HG02938 (cell line): ENCODE measurements around the gene CCDC38.

Source experiments
- ATAC-seq: cut with Tn5 transposase; IDR thresholded peaks from one replicate; pipeline ENCODE4 v1.9.1; 2021; ENCODE audit warnings: mild to moderate bottlenecking, moderate library complexity; ENCODE audit not compliant: unreplicated experiment

The CCDC38 gene

DNA sequence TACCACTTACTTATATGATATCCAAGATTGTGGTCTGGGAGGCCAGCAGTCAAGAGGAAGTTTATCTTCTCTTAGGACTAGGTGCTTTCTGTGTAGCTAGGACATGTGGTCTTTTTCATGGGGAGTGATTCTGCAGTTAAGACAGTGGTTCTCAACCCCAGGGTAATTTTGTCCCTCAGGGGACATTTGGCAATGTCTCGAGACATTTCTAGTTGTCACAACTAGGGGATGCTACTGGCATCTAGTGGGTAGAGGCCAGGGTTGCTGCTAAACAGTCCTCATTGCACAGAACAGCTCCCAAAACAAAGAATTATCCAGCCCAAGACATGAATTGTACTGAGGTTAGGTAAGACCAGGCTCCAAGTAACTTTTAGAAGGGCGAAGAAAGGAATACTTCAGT, 20.7 kb upstream of the CCDC38 start:
- ATAC-seq, result no peak

DNA sequence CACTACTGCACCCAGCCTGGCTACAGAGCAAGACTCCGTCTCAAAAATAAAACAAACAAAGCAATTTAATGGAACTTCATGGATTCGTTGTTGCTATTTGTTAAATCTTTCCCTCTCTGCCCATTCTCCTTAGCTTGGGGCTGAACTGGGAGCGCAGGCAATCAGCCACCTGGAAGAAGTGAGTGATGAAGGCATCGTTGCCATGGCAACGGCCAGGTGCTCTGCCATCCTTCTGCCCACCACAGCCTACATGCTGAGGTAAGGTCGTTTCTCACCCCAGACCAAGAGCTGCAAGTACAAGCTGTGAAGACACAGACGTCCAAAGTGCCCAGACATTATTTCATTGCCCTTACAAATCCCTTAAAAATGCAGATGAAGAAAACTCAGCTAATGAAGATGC, 19.8 kb upstream of the CCDC38 start:
- no peak for ATAC-seq

DNA sequence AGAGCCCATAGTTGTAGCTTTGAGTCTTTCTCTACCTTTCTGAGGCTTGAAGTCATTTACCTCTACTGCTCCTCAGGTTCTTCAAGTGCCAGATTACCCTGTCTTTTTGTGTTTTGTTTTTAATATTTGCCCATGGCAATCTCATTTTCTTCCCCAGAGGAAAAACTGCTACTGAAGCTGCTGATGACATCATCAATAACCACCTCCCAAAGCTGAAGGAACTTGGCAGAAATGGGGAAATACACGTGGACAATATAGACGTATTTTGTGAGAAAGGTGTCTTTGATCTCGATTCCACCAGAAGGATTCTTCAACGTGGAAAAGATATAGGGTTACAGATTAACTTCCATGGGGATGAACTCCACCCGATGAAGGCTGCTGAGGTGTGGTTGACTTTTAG, 17.8 kb upstream of the CCDC38 start:
- no peak for ATAC-seq

DNA sequence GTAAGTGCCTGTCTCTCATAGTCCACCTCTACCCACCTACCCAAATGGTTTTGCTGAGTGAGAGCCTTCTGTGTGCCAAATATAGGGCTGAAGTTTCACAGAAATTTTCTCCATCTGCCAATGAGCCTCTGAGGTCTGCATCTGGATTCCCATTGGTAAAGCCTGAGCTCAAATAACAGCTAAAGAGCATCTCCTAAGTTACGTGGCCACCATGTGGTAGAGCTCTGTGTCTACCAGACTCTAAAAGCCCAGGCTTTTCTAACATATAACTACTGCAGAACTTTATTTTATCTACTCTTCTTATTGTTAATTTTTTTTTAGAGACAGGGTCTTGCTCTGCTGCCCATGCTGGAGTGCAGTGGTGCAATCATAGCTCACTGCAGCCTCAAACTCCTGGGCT, 16.7 kb upstream of the CCDC38 start:
- ATAC-seq, result no peak

DNA sequence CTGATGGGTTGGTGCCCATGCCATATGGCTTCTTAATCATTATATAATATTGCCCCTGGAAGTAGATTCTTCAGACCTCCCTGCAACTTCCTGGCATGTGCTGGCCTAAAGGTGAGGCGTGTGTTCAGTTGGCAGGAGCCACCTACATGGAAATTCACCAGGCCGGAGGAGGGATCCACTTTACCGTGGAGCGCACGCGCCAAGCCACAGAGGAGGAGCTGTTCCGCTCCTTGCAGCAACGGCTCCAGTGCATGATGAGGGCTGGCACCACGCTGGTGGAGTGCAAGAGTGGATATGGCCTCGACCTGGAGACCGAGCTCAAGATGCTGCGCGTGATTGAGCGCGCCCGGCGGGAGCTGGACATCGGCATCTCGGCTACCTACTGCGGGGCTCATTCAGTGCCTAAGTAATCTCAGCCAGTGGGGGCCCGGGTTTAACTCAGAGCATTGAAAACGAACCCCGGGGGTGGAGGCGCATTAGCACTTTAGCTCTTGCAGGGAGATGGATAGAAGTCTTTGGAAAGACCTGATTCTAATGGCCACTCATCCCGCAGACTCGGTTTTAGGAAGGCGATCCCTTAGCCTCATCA, 14.2 kb upstream of the CCDC38 start:
- ATAC-seq, result no peak

DNA sequence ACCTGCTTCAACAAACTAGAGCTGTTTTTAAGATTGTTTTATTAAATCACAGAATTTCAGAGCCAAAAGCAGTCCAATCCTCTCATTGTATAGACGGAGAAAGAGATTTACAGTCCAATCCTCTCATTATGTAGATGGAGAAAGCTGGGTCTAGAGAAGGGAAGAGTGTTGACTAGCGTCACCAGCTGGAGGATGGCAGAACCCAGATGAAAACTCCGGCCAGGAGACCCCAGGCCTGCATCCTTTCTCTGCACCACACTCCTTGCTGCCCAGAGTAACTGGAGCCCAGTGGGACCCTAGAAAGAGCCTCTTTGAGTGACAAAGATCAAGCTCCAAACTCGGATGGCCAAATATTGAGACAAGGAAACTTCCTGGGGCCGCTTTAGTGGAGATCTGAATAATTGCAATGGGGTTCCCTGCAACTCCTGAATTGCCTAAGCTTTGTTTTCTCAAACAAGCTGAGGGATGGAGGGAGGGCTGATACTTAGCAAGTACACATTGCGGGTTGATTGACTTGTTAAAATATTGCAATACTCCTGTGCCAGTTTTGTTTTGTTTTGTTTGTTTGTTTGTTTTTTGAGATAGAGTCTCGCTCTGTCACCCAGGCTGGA, 13.2 kb upstream of the CCDC38 start:
- no peak for ATAC-seq

DNA sequence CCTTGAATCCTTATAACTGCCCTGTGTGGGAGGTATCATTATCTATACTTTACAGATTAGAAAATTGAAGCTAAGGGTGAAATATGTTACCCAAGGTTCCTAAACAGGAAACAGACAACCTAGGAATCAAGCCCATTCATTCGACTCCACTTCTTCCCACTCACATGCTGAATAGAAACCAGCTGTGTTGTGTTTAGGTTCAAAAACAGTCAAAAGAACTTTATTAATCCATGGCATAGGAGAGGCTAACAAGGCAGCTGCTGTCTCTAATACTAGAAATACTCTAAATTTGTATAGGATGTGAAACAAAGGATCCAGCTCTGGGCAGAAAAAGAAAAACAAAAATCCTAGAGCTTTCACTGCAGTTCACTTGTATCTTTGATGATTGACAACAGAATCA, 10.6 kb upstream of the CCDC38 start:
- no peak for ATAC-seq

DNA sequence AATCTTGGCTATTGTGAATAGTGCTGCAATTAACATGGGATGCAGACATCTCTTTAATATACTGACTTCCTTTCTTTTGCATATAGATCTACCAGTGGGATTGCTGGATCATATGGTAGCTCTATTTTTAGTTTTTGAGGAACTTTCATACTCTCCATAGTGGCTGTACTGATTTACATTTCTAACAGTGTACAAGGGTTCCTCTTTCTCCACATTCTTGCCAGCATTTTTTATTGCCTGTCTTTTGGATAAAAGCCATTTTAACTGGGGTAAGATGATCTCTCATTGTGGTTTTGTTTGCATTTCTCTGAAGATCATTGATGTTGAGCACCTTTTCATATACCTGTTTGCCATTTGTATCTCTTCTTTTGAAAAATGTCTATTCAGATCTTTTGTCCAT, 9.1 kb upstream of the CCDC38 start:
- ATAC-seq, result no peak

DNA sequence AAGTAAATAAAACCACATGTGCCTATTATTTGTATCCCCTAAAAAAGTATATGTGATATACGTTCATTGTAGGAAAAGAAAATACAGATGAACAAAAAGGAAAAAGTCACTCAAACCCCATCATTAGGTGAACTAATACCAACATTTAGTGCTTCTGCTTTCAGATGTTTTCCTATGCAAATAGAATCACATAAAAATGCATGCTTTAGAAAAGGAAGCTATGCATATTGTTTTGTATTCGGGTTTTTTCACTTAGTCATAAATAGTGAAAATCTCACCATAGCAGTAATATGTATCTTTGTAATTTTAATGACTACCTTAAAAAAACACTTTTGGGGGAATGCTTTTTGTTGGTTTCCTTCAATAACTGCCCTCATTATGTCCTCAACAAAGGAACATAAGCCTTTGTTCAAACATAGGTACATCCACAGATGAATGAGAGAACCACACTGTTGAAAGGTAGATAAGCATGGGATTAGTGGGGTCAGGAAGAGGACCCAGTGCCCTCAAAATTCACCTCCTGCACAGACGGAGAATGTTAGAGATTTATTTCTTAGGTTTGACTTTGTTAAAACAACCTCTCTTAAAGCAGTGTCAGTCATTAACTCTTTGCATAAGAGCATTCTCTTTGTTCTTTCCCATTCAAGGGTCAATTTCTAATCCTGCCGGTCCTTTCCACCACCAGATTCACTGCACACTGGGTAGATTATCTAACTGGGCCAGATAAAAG, 7.2 kb upstream of the CCDC38 start:
- no peak for ATAC-seq

DNA sequence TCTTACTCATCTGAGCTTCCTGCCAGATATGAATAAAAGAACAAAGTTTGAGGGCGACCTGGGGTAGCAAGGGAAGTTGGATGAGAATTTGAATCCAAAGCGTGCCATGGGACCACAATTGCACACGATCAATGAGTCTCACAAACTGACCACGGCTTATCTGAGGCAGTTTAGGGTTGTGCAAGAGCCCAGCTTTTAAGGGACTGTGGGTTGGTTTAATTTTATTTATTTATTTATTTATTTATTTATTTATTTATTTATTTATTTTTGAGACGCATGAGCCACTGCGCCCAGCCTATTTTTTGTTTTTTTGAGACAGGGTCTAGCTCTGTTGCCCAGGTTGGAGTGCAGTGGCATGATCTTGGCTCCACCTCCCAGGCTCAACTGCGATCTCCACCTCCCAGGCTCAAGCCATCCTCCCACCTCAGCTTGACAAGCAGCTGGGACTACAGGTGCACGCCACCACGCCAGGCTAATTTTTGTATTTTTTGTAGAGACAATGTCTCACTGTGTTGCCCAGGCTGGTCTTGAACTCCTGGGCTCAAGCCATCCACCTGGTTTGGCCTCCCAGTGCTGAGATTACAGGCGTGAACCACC, 1.8 kb upstream of the CCDC38 start:
- no peak for ATAC-seq

DNA sequence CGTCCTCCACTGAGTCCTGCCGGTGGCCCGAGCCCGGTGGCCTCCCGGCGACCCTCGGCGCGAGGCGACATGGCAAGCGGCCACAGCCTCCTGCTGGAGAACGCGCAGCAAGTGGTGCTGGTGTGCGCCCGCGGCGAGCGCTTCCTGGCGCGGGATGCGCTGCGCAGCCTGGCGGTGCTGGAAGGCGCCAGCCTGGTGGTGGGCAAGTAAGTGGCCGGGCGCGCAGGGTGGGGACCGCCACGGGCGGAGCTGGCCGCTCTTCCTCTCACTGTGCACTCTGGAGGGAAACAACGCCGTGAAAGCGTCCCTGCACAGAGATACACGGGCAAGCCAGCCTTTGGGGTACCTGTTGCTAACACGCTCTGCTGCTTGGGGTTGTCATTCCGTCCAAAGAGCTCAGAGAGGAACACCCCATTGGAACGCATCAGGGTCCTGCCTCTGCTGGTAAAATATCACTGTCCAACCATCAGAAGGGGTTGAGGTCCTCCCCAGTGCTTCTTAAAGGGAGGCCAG, 972 bp upstream of the CCDC38 start, which contains the start of gene AMDHD1:
Gene AMDHD1 (plus strand): TSS at position 2 of the 513 bp plus-strand sequence. CDS start 68 bp downstream, at position 70.
- ATAC-seq, result peak; percentile 44

DNA sequence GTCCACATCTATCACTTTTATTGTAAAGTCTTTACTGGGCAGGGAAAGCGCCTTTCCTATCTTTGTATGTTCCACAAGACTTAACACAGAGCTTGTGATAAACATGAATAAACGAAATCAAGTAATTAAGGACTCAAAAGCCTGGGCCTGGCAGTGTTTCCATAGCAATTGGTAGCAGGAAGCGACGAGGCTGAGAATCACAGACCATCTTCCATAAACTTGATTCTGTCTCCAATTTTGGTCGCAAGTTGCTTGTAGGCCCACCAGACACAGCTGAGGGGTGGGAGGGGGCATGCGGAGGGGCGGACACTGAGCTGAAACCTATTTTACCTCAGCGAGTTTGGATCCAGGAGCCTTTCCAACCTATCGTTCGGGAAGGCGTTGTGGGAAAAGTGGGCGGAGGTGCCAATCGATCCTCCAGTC, 302 bp downstream of the CCDC38 start:
- no peak for ATAC-seq

DNA sequence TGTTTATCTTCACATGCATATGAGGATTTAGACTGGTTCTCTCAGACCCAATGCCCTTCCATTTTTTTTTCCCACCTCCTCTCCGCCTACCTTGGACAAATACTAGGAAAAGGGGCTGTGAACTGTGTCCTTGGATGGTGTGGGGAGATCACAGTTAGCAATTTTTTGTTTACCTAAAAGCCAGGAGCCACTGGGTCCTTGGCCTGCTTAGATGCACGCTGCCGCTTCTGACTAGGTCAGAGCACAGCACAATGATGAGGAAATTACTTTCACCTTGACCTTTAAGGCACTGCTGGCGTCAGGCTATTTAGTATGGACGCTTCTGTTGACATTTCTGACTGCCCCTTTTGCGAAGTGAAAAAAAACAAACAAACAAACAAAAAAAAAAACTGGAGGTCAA, 1.9 kb downstream of the CCDC38 start:
- ATAC-seq, result no peak

DNA sequence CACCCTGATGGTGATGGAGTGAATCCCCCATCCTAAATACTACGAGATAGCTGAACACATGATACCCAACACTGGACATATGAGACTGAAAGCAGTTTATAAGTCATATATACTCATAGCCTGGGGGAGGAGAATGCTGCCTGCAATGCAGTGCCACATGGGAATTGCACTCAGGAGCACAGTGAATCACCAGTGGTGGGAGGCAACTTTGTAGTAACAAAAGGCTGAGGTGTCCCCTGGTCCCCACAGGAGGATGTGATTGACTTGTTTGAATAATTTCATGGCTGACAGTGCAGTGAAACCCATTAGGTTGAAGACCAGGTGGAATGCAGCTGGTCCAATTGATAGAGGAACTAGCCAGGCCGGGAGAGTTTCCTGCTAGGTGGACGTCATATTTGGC, 20.2 kb downstream of the CCDC38 start:
- ATAC-seq, result no peak

DNA sequence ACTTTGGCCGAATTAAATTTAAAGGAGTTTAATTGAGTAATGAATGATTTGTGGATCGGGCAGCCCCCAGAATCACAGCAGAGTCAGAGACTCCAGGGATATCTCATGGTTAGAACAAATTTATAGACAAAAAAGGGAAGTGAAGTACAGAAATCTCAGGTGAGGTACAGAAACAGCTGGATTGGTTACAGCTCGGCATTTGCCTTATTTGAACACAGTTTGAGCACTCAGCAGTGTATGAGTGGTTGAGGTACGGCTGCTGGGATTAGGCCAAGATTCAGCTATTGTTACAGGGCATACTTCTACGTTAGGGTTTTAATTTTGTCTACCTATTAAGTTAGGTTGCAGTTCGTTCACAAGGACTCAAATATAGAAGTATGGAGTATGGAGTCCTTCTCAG, 23.3 kb downstream of the CCDC38 start:
- ATAC-seq, result no peak

DNA sequence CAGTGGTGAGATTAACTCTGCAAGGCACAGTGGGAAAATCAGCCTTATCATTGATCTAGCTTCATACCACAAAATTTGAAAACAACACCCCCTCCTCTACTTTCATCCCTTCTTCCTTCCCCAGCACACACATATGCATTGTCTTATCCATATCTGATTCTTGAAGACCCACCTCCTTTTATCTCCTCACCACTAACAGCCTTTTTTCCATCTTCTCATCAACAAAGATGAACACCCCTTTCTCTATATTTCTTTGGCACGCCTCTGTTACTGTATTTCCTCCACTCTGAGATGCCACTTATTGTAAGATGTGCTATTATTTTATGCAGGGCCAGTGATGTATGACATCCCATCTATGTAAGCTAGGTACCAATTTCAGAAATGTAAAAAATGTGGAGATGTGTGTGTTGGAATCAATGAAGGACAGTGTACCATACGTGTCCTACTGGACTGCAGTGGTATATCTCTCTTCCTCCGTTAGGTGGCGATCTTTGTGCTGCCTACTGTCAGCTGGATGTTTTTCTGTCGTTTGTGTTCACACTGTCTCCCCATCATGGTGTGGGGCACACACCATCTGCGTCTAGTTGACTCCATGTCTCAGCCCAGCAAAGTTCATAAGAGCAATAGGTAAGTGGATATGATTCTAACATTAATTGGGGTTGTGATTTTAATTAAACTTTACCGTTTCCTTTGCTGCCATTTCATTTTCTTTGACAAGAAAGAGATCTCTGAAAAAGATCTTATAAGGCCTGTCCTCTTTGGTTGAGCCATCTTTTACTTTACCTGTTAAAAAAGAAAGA, 24.0 kb downstream of the CCDC38 start:
- peak; percentile 79 for ATAC-seq

DNA sequence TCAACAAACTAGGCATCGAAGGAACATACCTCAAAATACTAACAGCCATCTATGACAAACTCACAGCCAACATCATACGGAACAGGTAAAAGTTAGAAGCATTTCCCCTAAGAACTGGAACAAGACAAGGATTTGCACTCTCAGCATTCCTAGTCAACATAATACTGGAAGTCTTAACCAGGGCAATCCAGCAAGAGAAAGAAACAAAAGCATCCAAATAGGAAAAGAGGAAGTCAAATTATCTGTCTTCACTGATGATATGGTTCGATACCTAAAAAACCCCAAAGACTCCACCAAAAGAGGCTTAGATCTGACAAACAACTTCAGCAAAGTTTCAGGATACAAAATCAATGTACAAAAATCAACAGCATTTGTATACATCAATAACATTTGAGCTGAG, 32.5 kb downstream of the CCDC38 start:
- ATAC-seq, result no peak

DNA sequence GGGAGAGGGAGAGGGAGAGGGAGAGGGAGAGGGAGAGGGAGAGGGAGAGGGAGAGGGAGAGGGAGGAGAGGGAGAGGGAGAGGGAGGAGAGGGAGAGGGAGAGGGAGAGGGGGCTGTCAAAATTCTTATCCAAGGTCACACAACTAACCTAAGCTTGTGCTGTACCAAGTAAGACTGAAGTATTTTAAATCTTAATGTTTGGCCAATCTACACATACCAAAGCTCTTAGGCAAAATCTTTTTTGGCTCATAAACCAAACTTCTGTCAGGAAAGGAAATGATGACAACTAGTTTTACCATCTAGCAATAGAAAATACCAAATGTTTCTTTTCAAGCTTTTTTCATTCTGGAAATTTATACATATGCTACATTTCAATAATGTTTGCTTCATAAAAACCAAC, 33.8 kb downstream of the CCDC38 start:
- ATAC-seq, result no peak

DNA sequence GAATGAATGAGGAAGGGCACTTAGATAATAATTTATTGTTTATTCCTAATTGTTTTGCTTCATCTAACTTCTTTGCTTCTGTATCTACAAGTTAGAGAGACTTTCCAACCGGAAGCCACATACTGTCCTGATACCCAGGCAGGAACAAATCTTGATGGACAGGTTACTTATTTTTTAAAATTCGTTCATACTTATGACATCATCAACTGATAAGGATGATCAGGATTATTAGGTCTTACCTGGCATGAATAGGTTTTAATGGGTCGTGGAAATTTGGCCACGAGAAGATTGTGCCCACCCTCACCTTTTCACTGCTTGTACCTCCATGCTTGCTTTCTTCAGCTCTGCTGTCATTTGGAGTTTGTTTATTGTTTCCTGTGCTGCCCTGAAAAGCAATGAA, 44.3 kb downstream of the CCDC38 start:
- no peak for ATAC-seq

DNA sequence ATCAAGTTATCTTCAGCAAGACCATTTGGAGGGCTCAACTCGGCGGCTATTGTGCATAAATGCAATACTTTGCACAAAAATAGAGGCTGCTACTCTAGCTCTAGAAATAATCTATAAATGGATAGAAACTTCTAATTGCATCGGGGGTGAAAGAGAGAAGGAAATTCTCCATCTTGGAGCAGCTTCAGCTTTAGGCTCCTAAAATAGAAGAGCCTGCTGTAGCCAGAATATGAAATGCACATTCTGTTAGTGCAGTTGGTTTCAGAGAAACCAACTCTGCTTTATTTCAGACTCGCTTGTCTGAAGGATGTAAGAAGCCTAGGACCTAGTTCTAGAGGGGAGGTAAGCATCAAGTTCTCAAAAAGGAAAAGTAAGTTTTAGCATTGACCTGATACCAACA, 45.6 kb downstream of the CCDC38 start:
- no peak for ATAC-seq

DNA sequence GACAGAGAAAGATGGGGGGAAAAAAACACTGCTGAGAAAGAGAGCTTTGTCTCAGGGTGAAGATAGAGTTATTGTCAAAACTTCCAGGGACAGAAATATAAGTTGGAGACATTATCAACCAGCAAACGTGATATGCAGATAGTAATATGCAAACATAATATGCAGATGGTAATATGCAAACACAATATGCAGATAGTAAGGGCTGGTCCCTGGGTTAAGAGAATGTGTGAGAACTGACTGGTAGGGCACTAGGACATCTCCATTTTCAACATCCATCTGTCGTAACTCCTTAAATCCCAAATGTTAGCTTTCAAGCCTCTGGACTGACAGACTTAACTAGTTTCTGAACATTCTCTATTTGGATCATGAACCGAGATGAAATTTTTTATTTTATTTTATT, 51.5 kb downstream of the CCDC38 start:
- ATAC-seq, result no peak
